ENCODE measurements around the gene ZBTB42. TPM values are rescaled to one million over a fixed set of nuclear protein-coding genes. Genes with fewer than 3 reads are reported as not detected.

The ZBTB42 gene
- total and polyA plus RNA-seq, 2 of the 13 experiments (the other 11 are each of a cell fraction or from before 2014, with no cell fraction given): 2.8 to 4.2 TPM

DNA sequence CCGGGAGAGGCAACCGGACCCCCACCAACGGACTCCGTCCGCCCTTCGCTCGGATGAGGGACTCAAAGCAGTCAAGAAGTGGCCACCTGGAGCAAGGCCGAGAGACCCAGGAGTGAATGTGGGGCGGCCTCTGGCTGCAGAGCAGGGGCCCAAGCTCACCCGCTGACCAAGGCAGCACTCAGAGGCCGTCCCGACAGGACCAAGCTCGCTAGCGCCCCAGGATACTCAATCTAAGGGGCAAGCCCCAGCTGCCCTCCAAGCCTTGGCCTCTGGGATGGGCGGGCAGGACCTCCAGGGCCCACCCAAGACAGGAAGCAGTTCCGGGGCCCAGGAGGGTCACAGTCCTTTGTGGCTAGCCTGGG, 6.3 kb upstream of the ZBTB42 start (continued):
- TF ChIP-seq, protein P1, sequence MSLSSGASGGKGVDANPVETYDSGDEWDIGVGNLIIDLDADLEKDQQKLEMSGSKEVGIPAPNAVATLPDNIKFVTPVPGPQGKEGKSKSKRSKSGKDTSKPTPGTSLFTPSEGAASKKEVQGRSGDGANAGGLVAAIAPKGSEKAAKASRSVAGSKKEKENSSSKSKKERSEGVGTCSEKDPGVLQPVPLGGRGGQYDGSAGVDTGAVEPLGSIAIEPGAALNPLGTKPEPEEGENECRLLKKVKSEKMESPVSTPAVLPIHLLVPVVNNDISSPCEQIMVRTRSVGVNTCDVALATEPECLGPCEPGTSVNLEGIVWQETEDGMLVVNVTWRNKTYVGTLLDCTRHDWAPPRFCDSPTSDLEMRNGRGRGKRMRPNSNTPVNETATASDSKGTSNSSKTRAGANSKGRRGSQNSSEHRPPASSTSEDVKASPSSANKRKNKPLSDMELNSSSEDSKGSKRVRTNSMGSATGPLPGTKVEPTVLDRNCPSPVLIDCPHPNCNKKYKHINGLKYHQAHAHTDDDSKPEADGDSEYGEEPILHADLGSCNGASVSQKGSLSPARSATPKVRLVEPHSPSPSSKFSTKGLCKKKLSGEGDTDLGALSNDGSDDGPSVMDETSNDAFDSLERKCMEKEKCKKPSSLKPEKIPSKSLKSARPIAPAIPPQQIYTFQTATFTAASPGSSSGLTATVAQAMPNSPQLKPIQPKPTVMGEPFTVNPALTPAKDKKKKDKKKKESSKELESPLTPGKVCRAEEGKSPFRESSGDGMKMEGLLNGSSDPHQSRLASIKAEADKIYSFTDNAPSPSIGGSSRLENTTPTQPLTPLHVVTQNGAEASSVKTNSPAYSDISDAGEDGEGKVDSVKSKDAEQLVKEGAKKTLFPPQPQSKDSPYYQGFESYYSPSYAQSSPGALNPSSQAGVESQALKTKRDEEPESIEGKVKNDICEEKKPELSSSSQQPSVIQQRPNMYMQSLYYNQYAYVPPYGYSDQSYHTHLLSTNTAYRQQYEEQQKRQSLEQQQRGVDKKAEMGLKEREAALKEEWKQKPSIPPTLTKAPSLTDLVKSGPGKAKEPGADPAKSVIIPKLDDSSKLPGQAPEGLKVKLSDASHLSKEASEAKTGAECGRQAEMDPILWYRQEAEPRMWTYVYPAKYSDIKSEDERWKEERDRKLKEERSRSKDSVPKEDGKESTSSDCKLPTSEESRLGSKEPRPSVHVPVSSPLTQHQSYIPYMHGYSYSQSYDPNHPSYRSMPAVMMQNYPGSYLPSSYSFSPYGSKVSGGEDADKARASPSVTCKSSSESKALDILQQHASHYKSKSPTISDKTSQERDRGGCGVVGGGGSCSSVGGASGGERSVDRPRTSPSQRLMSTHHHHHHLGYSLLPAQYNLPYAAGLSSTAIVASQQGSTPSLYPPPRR (CRISPR knock-in tag; IDR thresholded peaks at IDR 0.05; ENCODE audit: borderline replicate concordance): no peak
- TF ChIP-seq CBX5 (CRISPR knock-in tag; IDR thresholded peaks at IDR 0.05; ENCODE audit: borderline replicate concordance) (no peak), TAF1 (CRISPR knock-in tag; IDR thresholded peaks at IDR 0.05) (no peak), NFKB2 (CRISPR knock-in tag; IDR thresholded peaks at IDR 0.05; ENCODE audit: borderline replicate concordance) (peak; percentile 23; the same call in 1 of the 2 replicates), KDM5B (CRISPR knock-in tag; IDR thresholded peaks at IDR 0.05; ENCODE audit: borderline replicate concordance) (0 out of 2 replicates have a peak, but pooled peaks have one; percentile 16), PHF8 (CRISPR knock-in tag; IDR thresholded peaks at IDR 0.05) (peak; percentile 50), LCORL (IDR thresholded peaks at IDR 0.05) (no peak), LCORL (CRISPR knock-in tag; IDR thresholded peaks at IDR 0.05) (0 out of 2 replicates have a peak, but pooled peaks have one; percentile 15), NR2C2 (CRISPR knock-in tag; IDR thresholded peaks at IDR 0.05; ENCODE audit: borderline replicate concordance) (peak; percentile 74), PITX1 (CRISPR knock-in tag; IDR thresholded peaks at IDR 0.05) (no peak), EED (CRISPR knock-in tag; IDR thresholded peaks at IDR 0.05) (0 out of 2 replicates have a peak, but pooled peaks have one; percentile 67), AGO2 (optimal IDR thresholded peaks at IDR 0.05; ENCODE audit: low read depth, low read length) (peak; percentile 42), NONO (IDR thresholded peaks at IDR 0.05) (no peak), NONO (CRISPR knock-in tag; conservative IDR thresholded peaks at IDR 0.05) (0 out of 2 replicates have a peak, but pooled peaks have one; percentile 20), RBAK (CRISPR knock-in tag; IDR thresholded peaks at IDR 0.05) (no peak), HIVEP1 (CRISPR knock-in tag; IDR thresholded peaks at IDR 0.05) (0 out of 2 replicates have a peak, but pooled peaks have one; percentile 9), MAFF (IDR thresholded peaks at IDR 0.05; ENCODE audit: low read depth, low read length) (no peak)
- TF ChIP-seq, protein P2, sequence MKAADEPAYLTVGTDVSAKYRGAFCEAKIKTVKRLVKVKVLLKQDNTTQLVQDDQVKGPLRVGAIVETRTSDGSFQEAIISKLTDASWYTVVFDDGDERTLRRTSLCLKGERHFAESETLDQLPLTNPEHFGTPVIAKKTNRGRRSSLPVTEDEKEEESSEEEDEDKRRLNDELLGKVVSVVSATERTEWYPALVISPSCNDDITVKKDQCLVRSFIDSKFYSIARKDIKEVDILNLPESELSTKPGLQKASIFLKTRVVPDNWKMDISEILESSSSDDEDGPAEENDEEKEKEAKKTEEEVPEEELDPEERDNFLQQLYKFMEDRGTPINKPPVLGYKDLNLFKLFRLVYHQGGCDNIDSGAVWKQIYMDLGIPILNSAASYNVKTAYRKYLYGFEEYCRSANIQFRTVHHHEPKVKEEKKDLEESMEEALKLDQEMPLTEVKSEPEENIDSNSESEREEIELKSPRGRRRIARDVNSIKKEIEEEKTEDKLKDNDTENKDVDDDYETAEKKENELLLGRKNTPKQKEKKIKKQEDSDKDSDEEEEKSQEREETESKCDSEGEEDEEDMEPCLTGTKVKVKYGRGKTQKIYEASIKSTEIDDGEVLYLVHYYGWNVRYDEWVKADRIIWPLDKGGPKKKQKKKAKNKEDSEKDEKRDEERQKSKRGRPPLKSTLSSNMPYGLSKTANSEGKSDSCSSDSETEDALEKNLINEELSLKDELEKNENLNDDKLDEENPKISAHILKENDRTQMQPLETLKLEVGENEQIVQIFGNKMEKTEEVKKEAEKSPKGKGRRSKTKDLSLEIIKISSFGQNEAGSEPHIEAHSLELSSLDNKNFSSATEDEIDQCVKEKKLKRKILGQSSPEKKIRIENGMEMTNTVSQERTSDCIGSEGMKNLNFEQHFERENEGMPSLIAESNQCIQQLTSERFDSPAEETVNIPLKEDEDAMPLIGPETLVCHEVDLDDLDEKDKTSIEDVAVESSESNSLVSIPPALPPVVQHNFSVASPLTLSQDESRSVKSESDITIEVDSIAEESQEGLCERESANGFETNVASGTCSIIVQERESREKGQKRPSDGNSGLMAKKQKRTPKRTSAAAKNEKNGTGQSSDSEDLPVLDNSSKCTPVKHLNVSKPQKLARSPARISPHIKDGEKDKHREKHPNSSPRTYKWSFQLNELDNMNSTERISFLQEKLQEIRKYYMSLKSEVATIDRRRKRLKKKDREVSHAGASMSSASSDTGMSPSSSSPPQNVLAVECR (CRISPR knock-in tag; IDR thresholded peaks at IDR 0.05; ENCODE audit: borderline replicate concordance): peak; percentile 27; the same call in 1 of the 2 replicates
- TF ChIP-seq, protein P3, sequence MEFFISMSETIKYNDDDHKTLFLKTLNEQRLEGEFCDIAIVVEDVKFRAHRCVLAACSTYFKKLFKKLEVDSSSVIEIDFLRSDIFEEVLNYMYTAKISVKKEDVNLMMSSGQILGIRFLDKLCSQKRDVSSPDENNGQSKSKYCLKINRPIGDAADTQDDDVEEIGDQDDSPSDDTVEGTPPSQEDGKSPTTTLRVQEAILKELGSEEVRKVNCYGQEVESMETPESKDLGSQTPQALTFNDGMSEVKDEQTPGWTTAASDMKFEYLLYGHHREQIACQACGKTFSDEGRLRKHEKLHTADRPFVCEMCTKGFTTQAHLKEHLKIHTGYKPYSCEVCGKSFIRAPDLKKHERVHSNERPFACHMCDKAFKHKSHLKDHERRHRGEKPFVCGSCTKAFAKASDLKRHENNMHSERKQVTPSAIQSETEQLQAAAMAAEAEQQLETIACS (CRISPR knock-in tag; IDR thresholded peaks at IDR 0.05): 0 out of 2 replicates have a peak, but pooled peaks have one; percentile 30
- TF ChIP-seq, protein P4, sequence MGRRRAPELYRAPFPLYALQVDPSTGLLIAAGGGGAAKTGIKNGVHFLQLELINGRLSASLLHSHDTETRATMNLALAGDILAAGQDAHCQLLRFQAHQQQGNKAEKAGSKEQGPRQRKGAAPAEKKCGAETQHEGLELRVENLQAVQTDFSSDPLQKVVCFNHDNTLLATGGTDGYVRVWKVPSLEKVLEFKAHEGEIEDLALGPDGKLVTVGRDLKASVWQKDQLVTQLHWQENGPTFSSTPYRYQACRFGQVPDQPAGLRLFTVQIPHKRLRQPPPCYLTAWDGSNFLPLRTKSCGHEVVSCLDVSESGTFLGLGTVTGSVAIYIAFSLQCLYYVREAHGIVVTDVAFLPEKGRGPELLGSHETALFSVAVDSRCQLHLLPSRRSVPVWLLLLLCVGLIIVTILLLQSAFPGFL (CRISPR knock-in tag; IDR thresholded peaks at IDR 0.05): peak; percentile 83; the same call in 1 of the 2 replicates

All from HepG2 (cell line).